Breast epithelium (tissue), 3 donors: ENCODE results near the gene SLC22A13.

Experiments
- CTCF ChIP-seq, 3 donors: fragments of 450-650 bp; IDR thresholded peaks; one replicate each; pipeline ENCODE4 v1.5.1; 2016 to 2017; ENCODE audit warnings: antibody characterized with exemption in 3 of 3, mild to moderate bottlenecking in 3 of 3, moderate library complexity in 3 of 3
- POLR2A ChIP-seq: fragments of 450-650 bp; IDR thresholded peaks from one replicate; pipeline ENCODE4 v1.6.1; 2016; ENCODE audit warnings: antibody characterized with exemption, mild to moderate bottlenecking, moderate library complexity
- POLR2AphosphoS5 ChIP-seq, 3 donors: sonication (generic); formaldehyde crosslinking; IDR thresholded peaks; one replicate each; pipeline ENCODE4 v1.6.1; 2017; ENCODE audit warnings: antibody characterized with exemption in 3 of 3

GRCh38 chr3:38323060-38323459, 57.4 kb downstream of the SLC22A13 start:
- no peak for TF ChIP-seq POLR2AphosphoS5 (IDR thresholded peaks at IDR 0.05)
- no peak for TF ChIP-seq CTCF (IDR thresholded peaks at IDR 0.05)
- TF ChIP-seq POLR2A: no peak
